Measurements from ENCODE around the gene ODC1. TPM values are rescaled to one million over a fixed set of nuclear protein-coding genes. Genes with fewer than 3 reads are reported as not detected.

ODC1 gene
- polyA plus RNA-seq, 4 donors, result 12.5 to 109 (median 65.5) TPM

GRCh38 chr2:10438688-10439087, 9.4 kb downstream of the ODC1 start:
- Histone ChIP-seq H3K4me1 (ENCODE audit: control insufficient read depth in 3 of 3, insufficient read depth in 2 of 3, low read depth in 1 of 3, low read length in 2 of 3) (peaks cover 0 to 40% (median 0%) of the 10 kb centered on the region in 3 donors), H3K9me3 (ENCODE audit: control insufficient read depth in 2 of 2, insufficient read depth in 1 of 2, low read depth in 1 of 2, low read length in 1 of 2) (no peaks in the 10 kb centered on the region), H3K36me3 (ENCODE audit: control insufficient read depth in 3 of 3, insufficient read depth in 2 of 3, low read depth in 1 of 3, low read length in 3 of 3) (peaks cover 9 to 65% (median 14%) of the 10 kb centered on the region in 3 donors), H3K27me3 (ENCODE audit: control insufficient read depth in 3 of 3, insufficient read depth in 3 of 3, low read length in 3 of 3) (no peaks in the 10 kb centered on the region), H3K4me3 (ENCODE audit: low read depth in 1 of 3, low read length in 3 of 3) (no peak overlapping the region), H3K27ac (ENCODE audit: low read depth in 1 of 3, low read length in 2 of 3) (no peak overlapping the region)
- DNase-seq, result no peak
- WGBS, 3 donors, result 89 to 97% (median 93%) methylated on average over 14 of the region's 14 CpGs
- no peak for FAIRE-seq

- DNase-seq (no peak), FAIRE-seq (no peak)
- Histone ChIP-seq H3K4me1 (ENCODE audit: control insufficient read depth in 3 of 3, insufficient read depth in 2 of 3, low read depth in 1 of 3, low read length in 2 of 3) (peaks cover 0 to 42% (median 0%) of the 10 kb centered on the region in 3 donors), H3K4me3 (ENCODE audit: low read depth in 1 of 3, low read length in 3 of 3) (no peak overlapping the region), H3K27me3 (ENCODE audit: control insufficient read depth in 3 of 3, insufficient read depth in 3 of 3, low read length in 3 of 3) (no peaks in the 10 kb centered on the region), H3K9me3 (ENCODE audit: control insufficient read depth in 2 of 2, insufficient read depth in 1 of 2, low read depth in 1 of 2, low read length in 1 of 2) (no peaks in the 10 kb centered on the region), H3K27ac (ENCODE audit: low read depth in 1 of 3, low read length in 2 of 3) (no peak overlapping the region), H3K36me3 (ENCODE audit: control insufficient read depth in 3 of 3, insufficient read depth in 2 of 3, low read depth in 1 of 3, low read length in 3 of 3) (peaks cover 9 to 60% (median 10%) of the 10 kb centered on the region in 3 donors)
- WGBS, 3 donors, result 20 to 63% (median 32%) methylated on average over 9 of the region's 9 CpGs
Observed at GRCh38 chr2:10437806-10438205, 10.3 kb downstream of the ODC1 start.

DNA sequence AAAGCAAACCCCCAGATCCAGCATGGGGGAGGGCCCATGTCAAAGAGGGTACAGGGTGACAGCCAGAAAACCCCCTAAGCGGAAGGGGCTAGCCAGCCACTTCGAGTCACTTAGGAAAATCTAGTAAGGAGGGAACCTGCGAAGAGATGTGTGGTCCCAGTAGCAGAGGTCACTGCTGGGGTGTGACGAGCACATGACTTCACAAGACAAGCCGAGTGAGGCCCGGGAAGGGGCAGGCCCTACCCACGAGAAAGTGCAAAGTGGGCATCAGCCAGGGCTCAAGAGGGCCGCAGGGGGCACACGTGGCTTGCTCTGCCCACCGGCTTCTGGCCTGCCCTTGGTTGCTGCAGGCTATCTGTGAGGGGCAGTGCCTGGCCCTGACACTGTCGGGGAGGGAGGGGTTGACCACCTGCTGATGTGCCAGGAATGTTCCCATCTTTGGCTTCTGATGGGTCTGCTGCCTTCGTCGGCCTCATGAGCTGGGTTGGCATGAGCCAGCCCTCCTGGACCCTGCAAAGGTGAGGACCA, 11.5 kb downstream of the ODC1 start:
- FAIRE-seq (no peak), DNase-seq (peak in 1 of 2 donors; percentile 57)
- 83 to 84% (median 83%) methylated on average over 13 of the region's 13 CpGs for WGBS, 3 donors

DNA sequence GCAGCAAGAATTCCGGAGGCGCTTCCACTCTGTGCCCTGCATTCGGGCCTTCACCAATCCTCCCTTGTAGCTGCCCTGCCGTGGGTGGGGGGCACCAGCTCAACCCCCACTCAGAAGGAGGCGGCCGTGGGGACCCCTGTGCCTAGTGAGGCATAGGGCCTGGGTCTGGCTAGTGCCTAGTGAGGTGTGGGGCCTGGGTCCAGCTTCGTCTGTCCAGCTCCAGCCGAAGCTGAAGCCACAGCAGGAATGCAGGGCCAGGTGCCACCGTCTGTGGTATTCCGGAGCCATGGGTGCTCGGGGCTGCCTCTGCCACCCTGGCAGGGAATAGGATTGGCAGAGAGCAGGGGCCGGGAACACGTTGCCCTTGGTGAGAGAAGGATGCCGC, 12.3 kb downstream of the ODC1 start:
- no peak for DNase-seq
- no peaks in the 10 kb centered on the region for H3K27me3 ChIP-seq (ENCODE audit: control insufficient read depth in 3 of 3, insufficient read depth in 3 of 3, low read length in 3 of 3)
- 85 to 96% (median 92%) methylated on average over 14 of the region's 14 CpGs for WGBS, 3 donors
- H3K36me3 ChIP-seq (ENCODE audit: control insufficient read depth in 3 of 3, insufficient read depth in 2 of 3, low read depth in 1 of 3, low read length in 3 of 3), result peaks cover 3 to 46% (median 7%) of the 10 kb centered on the region in 3 donors
- H3K4me3 ChIP-seq (ENCODE audit: low read depth in 1 of 3, low read length in 3 of 3), result no peak overlapping the region
- H3K27ac ChIP-seq (ENCODE audit: low read depth in 1 of 3, low read length in 2 of 3), result peak overlapping the region in 1 of 3 donors; percentile 22
- FAIRE-seq, result no peak
- H3K4me1 ChIP-seq (ENCODE audit: control insufficient read depth in 3 of 3, insufficient read depth in 2 of 3, low read depth in 1 of 3, low read length in 2 of 3), result peaks cover 0 to 42% (median 0%) of the 10 kb centered on the region in 3 donors
- H3K9me3 ChIP-seq (ENCODE audit: control insufficient read depth in 2 of 2, insufficient read depth in 1 of 2, low read depth in 1 of 2, low read length in 1 of 2), result no peaks in the 10 kb centered on the region

More for the DNA sequence above, 11.5 kb downstream of the ODC1 start:
- Histone ChIP-seq H3K4me3 (ENCODE audit: low read depth in 1 of 3, low read length in 3 of 3) (no peak overlapping the region), H3K4me1 (ENCODE audit: control insufficient read depth in 3 of 3, insufficient read depth in 2 of 3, low read depth in 1 of 3, low read length in 2 of 3) (peaks cover 0 to 42% (median 0%) of the 10 kb centered on the region in 3 donors), H3K27me3 (ENCODE audit: control insufficient read depth in 3 of 3, insufficient read depth in 3 of 3, low read length in 3 of 3) (no peaks in the 10 kb centered on the region), H3K36me3 (ENCODE audit: control insufficient read depth in 3 of 3, insufficient read depth in 2 of 3, low read depth in 1 of 3, low read length in 3 of 3) (peaks cover 6 to 53% (median 9%) of the 10 kb centered on the region in 3 donors), H3K9me3 (ENCODE audit: control insufficient read depth in 2 of 2, insufficient read depth in 1 of 2, low read depth in 1 of 2, low read length in 1 of 2) (no peaks in the 10 kb centered on the region), H3K27ac (ENCODE audit: low read depth in 1 of 3, low read length in 2 of 3) (no peak overlapping the region)

DNA sequence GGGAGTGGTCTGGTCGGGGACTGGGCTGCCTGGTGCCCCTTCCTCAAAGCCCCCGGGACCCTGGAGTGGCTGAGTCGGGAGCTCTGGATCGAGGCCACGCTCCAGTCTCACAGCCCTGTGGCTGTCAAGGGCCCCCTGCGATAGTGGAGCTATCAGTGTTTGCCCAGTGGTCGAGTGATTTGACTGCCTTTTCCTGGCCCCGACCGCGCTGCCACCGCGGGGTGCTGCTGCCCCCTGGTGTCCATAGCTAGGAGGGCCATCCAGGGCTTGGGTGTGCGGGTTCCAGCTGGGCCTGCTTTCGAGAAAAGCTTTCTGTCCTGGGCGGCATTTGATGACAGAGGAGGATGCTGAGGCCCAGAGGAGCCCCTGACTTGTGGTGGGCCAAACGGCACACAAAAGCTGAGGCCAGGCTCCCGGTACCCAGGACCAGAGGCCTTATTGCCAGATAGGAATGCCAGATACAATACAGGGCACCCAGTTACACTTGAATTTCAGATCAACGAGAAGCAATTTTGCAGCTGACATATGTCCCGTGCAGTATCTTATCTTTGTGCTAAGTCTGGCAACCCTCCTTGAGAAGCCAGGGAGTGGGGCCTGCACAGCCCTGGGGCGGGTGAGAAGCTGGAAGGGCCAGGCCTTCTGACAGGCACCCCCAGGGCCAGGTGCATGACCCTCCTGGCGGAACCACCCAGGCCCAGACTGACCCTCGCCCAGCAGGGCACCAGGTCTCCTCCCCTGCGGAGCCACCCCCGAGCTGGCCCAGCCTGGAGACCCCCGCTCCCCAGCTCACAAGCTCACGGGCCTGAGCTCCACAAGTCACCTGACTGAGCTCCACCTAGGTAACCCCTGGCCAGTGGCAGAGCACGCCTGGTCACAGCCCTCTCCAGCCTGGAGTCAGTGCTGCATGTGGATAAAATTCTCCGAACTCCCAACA, 13.0 kb downstream of the ODC1 start:
- Histone ChIP-seq H3K27me3 (ENCODE audit: control insufficient read depth in 3 of 3, insufficient read depth in 3 of 3, low read length in 3 of 3) (no peaks in the 10 kb centered on the region), H3K27ac (ENCODE audit: low read depth in 1 of 3, low read length in 2 of 3) (peak overlapping the region in 1 of 3 donors; percentile 98), H3K9me3 (ENCODE audit: control insufficient read depth in 2 of 2, insufficient read depth in 1 of 2, low read depth in 1 of 2, low read length in 1 of 2) (no peaks in the 10 kb centered on the region), H3K4me1 (ENCODE audit: control insufficient read depth in 3 of 3, insufficient read depth in 2 of 3, low read depth in 1 of 3, low read length in 2 of 3) (peaks cover 0 to 44% (median 0%) of the 10 kb centered on the region in 3 donors), H3K4me3 (ENCODE audit: low read depth in 1 of 3, low read length in 3 of 3) (no peak overlapping the region), H3K36me3 (ENCODE audit: control insufficient read depth in 3 of 3, insufficient read depth in 2 of 3, low read depth in 1 of 3, low read length in 3 of 3) (peaks cover 2 to 42% (median 3%) of the 10 kb centered on the region in 3 donors)
- FAIRE-seq, result no peak
- 32 to 37% (median 32%) methylated on average over 27 to 28 of the region's 28 CpGs for WGBS, 3 donors
- peak; percentile 76 to 92 for DNase-seq

GRCh38 chr2:10433947-10434885, 13.9 kb downstream of the ODC1 start:
- FAIRE-seq, result no peak
- Histone ChIP-seq H3K4me3 (ENCODE audit: low read depth in 1 of 3, low read length in 3 of 3) (peak overlapping the region in 1 of 3 donors; percentile 66), H3K36me3 (ENCODE audit: control insufficient read depth in 3 of 3, insufficient read depth in 2 of 3, low read depth in 1 of 3, low read length in 3 of 3) (peaks cover 0 to 37% (median 0%) of the 10 kb centered on the region in 3 donors), H3K9me3 (ENCODE audit: control insufficient read depth in 2 of 2, insufficient read depth in 1 of 2, low read depth in 1 of 2, low read length in 1 of 2) (no peaks in the 10 kb centered on the region), H3K27ac (ENCODE audit: low read depth in 1 of 3, low read length in 2 of 3) (peak overlapping the region in 1 of 3 donors; percentile 98), H3K4me1 (ENCODE audit: control insufficient read depth in 3 of 3, insufficient read depth in 2 of 3, low read depth in 1 of 3, low read length in 2 of 3) (peaks cover 0 to 48% (median 0%) of the 10 kb centered on the region in 3 donors), H3K27me3 (ENCODE audit: control insufficient read depth in 3 of 3, insufficient read depth in 3 of 3, low read length in 3 of 3) (no peaks in the 10 kb centered on the region)
- DNase-seq, result no peak
- 64 to 80% (median 68%) methylated on average over 18 to 19 of the region's 19 CpGs for WGBS, 3 donors

DNA sequence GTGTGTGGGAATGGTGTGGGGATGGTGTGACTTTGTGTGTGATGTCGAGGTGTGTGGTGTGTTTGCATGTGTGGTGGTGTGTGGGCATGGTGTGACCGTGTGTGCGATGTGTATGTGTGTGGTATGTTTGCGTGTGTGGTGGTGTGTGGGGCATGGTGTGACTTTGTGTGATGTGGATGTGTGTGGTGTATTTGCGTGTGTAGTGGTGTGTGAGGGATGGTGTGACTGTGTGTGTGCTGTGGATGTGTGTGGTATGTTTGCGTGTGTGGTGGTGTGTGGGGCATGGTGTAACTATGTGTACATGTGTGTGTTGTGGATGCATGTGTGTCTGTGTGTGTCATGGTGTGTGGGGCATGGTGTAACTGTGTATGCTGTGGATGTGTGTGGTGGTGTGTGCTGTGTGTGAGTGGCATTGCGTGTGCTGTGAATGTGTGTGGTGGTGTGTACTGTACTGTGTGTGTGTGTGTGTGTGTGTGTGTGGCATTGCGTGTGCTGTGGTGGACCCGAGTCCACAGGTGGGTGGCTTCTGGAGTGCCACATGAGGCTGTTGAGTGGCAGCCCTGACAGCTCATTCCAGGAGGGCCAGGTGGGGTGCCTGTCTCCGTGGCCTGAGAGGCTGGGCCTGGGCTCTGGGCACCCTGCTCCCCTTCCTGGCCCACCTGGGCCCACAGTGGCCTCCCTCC, 14.7 kb downstream of the ODC1 start:
- Histone ChIP-seq H3K9me3 (ENCODE audit: control insufficient read depth in 2 of 2, insufficient read depth in 1 of 2, low read depth in 1 of 2, low read length in 1 of 2) (no peaks in the 10 kb centered on the region), H3K4me3 (ENCODE audit: low read depth in 1 of 3, low read length in 3 of 3) (peak overlapping the region in 1 of 3 donors; percentile 66), H3K4me1 (ENCODE audit: control insufficient read depth in 3 of 3, insufficient read depth in 2 of 3, low read depth in 1 of 3, low read length in 2 of 3) (peaks cover 0 to 52% (median 0%) of the 10 kb centered on the region in 3 donors), H3K27ac (ENCODE audit: low read depth in 1 of 3, low read length in 2 of 3) (peak overlapping the region in 1 of 3 donors; percentile 98), H3K36me3 (ENCODE audit: control insufficient read depth in 3 of 3, insufficient read depth in 2 of 3, low read depth in 1 of 3, low read length in 3 of 3) (peaks cover 0 to 33% (median 0%) of the 10 kb centered on the region in 3 donors), H3K27me3 (ENCODE audit: control insufficient read depth in 3 of 3, insufficient read depth in 3 of 3, low read length in 3 of 3) (no peaks in the 10 kb centered on the region)
- FAIRE-seq (no peak), DNase-seq (peak in 1 of 2 donors; percentile 71)
- WGBS, 3 donors, result 83 to 90% (median 85%) methylated on average over 10 of the region's 10 CpGs

Measured in small intestine (tissue), 7 donors.